ENCODE measurements around the gene GPR3.

GPR3 gene

DNA sequence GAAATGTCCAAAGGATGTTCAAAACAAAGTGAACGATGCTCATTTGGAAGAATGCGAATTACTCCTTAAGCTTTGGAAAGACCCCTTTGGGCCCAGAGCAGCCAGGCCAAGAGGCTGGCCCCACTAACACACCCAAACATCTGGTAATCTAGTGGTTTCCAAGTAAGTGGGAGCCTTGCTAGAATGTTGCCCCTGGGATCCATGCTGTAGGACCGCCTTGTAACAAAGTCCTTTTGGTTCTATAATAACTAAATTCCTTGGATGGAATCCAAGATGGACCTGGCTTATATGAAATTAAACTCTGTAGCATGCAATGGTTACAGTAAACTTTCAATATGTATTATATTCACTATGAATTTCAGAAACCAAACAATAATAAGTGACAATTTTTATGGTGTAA is 25.3 kb downstream of the GPR3 start:
- DNase-seq (ENCODE audit: low spot score) = no peak
- ChIA-PET POLR2A (ENCODE audit: low non-redundant PET) (no interaction called here), CTCF (interaction anchor here (1.4 kb wide), 1 partner anchor 10 kb away, joined by 4 read pairs; no protein-coding TSS in a partner anchor)
- TF ChIP-seq, protein P1, sequence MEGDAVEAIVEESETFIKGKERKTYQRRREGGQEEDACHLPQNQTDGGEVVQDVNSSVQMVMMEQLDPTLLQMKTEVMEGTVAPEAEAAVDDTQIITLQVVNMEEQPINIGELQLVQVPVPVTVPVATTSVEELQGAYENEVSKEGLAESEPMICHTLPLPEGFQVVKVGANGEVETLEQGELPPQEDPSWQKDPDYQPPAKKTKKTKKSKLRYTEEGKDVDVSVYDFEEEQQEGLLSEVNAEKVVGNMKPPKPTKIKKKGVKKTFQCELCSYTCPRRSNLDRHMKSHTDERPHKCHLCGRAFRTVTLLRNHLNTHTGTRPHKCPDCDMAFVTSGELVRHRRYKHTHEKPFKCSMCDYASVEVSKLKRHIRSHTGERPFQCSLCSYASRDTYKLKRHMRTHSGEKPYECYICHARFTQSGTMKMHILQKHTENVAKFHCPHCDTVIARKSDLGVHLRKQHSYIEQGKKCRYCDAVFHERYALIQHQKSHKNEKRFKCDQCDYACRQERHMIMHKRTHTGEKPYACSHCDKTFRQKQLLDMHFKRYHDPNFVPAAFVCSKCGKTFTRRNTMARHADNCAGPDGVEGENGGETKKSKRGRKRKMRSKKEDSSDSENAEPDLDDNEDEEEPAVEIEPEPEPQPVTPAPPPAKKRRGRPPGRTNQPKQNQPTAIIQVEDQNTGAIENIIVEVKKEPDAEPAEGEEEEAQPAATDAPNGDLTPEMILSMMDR (conservative IDR thresholded peaks at IDR 0.05; ENCODE audit: low read depth) = no peak
- no peak overlapping the region for H3K27ac ChIP-seq

DNA sequence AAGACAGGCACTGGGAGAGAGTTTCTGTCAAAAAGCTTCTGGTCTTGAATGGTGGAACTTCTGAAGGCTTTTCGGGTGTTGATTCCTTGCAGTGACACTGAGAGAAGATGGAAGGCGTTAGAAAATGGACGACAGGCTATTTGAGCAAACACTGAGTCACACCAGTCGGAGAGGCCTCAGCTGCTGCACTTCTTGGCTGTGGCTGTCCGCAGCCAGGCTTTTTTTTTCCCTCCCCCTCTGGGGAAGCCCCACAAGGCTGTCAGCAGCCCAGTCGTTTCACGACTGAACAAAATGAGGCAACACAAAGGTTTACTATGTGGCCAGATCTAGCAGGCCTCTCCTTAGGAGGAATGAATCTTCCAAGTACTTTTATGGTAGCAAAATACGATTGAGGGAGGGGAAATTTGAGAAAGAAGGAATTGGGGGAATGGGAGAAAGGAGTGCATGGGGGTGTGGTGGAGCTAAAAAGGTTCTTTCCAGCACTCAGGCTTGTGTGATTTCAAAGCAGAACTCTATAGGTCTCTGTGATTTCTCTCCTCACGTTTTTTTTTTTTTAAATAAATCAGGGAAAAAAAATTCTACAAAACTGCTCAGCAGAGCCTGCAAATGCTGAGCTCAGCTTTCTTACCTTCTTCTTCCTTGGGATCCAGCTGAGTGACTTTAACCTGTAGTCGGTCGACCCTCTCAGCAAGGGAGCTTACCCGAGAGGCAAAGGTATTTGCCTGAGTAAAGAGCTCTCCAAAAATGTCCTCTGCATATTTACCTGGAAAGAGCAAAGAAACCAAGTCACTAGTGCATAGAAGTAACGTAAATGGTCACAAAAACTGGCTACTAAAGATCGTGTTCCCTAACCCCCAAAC is 26.1 kb downstream of the GPR3 start:
- CTCF ChIA-PET = interaction anchor here (0.6 kb wide), 1 partner anchor 334 kb away, joined by 7 read pairs; no protein-coding TSS in a partner anchor
- TF ChIP-seq, protein P1 (conservative IDR thresholded peaks at IDR 0.05; ENCODE audit: low read depth) = no peak
- DNase-seq (ENCODE audit: low spot score) = peak; percentile 70
- POLR2A ChIA-PET (ENCODE audit: low non-redundant PET) = no interaction called here
- H3K27ac ChIP-seq = peak overlapping the region; percentile 64

DNA sequence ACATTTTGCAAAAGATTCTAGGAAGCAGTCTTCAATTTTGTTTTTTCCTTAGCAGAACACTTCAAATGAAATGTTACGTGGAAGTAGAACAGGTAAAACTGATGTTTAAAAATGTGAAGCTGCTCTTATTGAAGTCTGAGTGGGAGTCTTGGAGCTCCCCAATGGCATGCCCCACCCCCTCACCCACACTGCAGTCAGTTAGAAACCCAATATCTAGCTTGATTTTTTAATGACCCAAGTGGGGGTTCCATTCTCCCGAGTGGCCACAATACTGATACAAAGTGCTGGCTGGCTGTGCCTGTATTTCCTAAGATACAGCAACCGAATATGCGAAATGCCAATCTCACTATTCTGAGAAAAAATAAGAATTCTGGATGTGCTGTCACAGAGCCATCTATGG is 31.3 kb downstream of the GPR3 start:
- no peak for DNase-seq (ENCODE audit: low spot score)
- TF ChIP-seq, protein P1 (conservative IDR thresholded peaks at IDR 0.05; ENCODE audit: low read depth) = no peak
- POLR2A ChIA-PET (ENCODE audit: low non-redundant PET) = no interaction called here
- H3K27ac ChIP-seq = no peak overlapping the region
- CTCF ChIA-PET = interaction anchor here (0.6 to 1.2 kb wide), 3 partner anchors 12 to 239 kb away, joined by 3 read pairs; no protein-coding TSS in a partner anchor

DNA sequence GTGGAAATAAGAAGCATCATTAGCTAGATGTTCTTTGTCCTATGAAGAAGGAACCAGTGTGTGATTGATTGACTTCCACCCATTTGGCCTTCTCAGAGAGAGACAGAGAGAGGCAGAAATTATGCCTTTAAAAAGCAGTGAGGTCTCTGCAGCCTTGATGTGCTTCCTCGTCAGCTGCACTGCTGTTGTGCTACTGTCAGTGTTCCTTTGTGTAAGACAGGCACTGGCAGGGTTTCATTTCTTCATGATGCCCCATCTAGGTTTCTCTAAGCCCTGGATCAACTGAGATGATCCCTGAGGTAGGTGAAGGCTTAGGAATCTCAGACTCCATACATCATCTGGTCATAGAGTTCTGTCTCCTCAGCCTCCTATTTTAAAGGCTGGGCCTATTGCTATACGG is 34.9 kb downstream of the GPR3 start:
- TF ChIP-seq, protein P1 (conservative IDR thresholded peaks at IDR 0.05; ENCODE audit: low read depth) = no peak
- H3K27ac ChIP-seq = no peak overlapping the region
- DNase-seq (ENCODE audit: low spot score) = no peak
- ChIA-PET POLR2A (ENCODE audit: low non-redundant PET) (no interaction called here), CTCF (interaction anchor here (1.0 to 1.1 kb wide), 2 partner anchors 10 to 130 kb away, joined by 4 read pairs; no protein-coding TSS in a partner anchor)

DNA sequence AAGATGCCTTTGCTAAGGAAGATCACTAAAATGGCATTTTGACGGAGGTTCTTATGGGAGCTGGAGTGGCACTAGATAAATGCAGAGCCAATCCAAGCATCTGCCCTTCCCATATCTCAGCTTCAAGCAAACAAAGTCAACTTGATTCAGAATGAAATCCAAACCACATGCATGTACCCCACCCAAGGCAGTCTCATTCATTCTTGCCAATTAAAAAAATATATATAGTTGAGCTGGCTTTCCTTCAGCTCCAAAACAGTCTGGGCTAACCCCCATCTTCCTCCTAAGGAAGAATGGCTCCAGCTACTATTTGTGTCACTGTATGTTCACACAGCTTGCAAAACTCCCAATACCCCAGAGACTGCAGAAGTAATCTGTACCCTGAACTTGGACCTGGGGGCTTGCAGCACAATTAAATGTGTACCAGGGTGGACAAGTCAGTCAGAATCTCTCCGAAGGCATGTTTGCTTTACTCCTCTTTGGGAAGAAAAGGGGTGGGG is 35.4 kb downstream of the GPR3 start:
- CTCF ChIA-PET = interaction anchor here (0.6 to 1.1 kb wide), 4 partner anchors 11 to 214 kb away, joined by 3 to 5 read pairs (median 4); no protein-coding TSS in a partner anchor
- H3K27ac ChIP-seq = no peak overlapping the region
- POLR2A ChIA-PET (ENCODE audit: low non-redundant PET) = no interaction called here
- no peak for DNase-seq (ENCODE audit: low spot score)
- TF ChIP-seq, protein P1 (conservative IDR thresholded peaks at IDR 0.05; ENCODE audit: low read depth) = no peak

DNA sequence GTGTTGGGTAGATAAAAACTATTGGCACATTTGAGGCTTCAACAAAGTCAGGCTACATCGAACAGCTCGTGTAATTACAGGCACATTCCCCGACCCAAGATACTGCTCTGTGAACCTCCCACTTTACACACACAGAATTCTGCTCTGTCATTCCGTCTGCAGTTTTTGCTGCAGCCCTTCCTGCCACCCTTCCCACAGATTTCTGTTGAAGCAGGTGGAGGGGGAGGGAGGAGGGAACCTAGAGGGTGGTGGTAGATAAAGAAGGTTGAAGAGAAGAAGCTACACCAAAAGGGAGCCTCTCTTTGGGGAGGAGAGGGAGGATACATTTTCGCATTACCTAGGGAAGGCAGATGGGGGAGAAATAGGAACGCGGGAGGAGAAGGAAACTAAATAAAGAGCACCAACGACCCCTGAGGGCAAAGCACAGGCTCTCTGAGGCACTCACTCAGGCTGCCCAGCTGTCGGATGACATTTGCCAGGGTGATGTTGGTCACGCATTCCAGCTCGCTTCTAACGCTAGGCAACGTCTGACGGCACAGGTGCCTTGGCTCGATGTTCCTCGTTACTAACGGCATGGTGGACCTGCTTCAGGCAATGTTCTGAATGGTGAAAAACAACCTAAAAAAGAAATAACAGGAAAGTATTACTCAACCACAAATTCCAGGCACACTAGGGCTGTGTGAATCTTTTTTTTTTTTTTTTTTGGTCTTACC is 36.0 kb downstream of the GPR3 start:
- ChIA-PET POLR2A (ENCODE audit: low non-redundant PET) (interaction anchor here (0.7 kb wide), 1 partner anchor 193 kb away, joined by 4 read pairs; no protein-coding TSS in a partner anchor), CTCF (interaction anchor here (0.6 to 1.1 kb wide), 4 partner anchors 11 to 214 kb away, joined by 3 to 5 read pairs (median 4); no protein-coding TSS in a partner anchor)
- H3K27ac ChIP-seq = peak overlapping the region; percentile 16; the same call in 1 of the 2 replicates
- TF ChIP-seq, protein P1 (conservative IDR thresholded peaks at IDR 0.05; ENCODE audit: low read depth) = no peak
- no peak for DNase-seq (ENCODE audit: low spot score)

All from RWPE1 (cell line).